DMS79 treated with DMSO at 0.1 percent for 48 hours (cell line): ENCODE measurements around the gene LEFTY2.
"Not testable (repeated sequence)": the region's sequence is repeated elsewhere in the genome, so short reads cannot be mapped to it uniquely, and the experiment has no call there.

Source experiments
- DNase-seq: peaks from one replicate; lab custom pipeline; 2025; lab: John Stamatoyannopoulos, UW

The LEFTY2 gene

GRCh38 chr1:225903623-225904022 lies 37.4 kb downstream of the LEFTY2 start:
- DNase-seq, result no peak

DNA sequence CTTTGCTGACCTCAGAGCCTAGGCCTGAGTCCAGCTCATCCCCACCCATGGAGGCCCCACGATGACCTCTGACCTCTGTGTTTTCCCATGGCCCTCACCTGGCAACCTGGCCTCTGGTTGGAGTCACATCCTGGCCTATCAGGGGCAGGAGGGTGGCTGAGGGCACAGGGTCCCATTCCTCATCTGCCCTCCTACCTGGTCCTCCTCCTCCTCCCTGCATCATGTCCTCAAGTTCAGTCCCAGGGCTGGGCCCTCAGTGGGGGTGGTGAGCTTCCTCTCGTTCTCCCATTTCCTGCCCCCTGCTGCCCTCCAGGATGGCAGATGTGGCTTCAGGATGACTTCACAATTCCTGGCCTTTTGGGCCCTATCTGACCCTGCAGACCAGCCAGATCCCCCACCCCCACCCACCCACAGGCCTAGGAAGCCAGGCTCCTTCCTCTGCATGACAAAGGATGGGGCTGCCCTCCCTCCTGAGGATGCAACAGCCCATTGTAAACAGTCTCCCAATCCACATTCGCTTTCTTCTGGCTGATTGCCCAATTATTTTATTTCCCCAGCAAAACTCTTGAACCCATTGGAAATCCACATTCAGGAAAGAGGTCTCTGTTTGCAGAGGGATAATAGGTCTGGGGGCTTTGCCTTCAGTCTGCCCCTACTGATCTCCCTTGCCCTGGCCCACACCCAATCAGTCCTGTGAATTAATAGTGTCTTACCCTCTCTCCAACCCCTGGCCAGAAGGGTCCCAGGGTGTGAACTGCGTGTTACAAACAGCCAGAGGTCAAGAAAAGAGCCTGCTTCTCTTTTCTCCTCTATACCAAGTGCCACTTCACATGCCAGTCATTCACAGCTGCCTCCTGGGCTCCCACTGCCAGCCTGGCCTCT lies 41.7 kb downstream of the LEFTY2 start:
- DNase-seq, result peak; percentile 26

GRCh38 chr1:225897595-225898514 lies 43.2 kb downstream of the LEFTY2 start:
- peak; percentile 18 for DNase-seq

GRCh38 chr1:225896937-225897549 lies 44.0 kb downstream of the LEFTY2 start:
- no peak for DNase-seq

- no peak for DNase-seq
These were observed 44.5 kb downstream of the LEFTY2 start for GRCh38 chr1:225896494-225896893.

- no peak for DNase-seq
These were observed 48.7 kb downstream of the LEFTY2 start for GRCh38 chr1:225892307-225892706.

GRCh38 chr1:225891229-225891972 lies 49.6 kb downstream of the LEFTY2 start:
- no peak for DNase-seq

GRCh38 chr1:225890346-225891228 lies 50.4 kb downstream of the LEFTY2 start:
- DNase-seq, result no peak

DNA sequence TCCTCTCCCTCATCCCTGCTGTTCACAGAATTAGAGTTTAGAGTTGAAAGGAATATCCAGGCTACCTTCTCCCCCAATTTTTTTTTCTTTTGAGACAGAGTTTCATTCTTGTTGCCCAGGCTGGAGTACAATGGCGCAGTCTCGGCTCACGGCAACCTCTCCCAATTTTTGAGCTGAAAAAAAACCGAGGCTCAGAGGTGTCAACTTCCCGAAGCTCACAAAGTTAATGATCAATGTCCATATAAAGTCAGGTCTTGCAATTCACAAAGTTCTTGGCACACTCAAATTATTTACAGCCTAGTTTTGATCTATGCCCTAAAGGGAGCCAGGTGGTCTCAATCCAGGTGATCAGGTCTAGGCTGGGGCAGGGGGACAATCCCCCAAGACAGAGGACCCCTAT lies 51.3 kb downstream of the LEFTY2 start:
- no peak for DNase-seq

DNA sequence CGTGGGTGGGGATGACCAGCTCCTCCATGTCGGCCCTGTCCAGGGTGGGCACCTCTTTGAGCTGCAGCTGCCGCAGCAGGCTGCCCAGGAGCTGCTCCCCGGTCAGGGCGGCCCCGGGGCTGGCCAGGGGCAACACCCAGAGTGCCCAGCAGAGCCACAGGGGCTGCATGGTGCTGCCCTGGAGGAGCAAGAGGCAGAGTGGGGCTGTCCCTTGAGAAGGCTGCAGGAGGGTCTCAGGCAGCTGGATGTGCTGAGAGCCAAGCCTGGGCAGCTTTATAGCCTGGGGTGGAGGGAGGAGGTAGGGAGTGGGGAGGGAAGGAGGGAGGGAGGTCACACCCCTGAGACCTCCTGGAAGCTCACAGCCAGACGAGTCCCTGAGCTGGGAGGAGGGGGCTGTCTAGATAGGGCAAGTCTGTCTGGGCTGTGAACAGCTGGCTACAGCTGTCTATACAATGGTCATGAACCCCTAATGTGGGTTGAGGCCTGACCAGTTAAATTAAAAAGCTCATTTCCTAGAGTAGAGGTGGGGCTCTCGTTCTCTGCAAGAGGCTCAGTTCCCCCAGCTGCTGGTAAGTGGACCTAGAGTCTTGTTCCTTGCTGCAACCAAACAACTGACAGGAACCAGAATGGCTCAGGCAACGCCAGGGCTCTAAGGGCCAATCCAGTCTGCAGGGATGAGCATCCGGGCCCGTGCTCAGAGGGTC lies 52.0 kb downstream of the LEFTY2 start, which contains the start of gene LEFTY1:
Gene LEFTY1, minus strand, starts transcription at position 249 of the 704 bp plus-strand sequence. Its CDS starts 80 bp downstream, at position 169.
- DNase-seq, result no peak

GRCh38 chr1:225888289-225888897 lies 52.6 kb downstream of the LEFTY2 start:
- DNase-seq, result no peak

DNA sequence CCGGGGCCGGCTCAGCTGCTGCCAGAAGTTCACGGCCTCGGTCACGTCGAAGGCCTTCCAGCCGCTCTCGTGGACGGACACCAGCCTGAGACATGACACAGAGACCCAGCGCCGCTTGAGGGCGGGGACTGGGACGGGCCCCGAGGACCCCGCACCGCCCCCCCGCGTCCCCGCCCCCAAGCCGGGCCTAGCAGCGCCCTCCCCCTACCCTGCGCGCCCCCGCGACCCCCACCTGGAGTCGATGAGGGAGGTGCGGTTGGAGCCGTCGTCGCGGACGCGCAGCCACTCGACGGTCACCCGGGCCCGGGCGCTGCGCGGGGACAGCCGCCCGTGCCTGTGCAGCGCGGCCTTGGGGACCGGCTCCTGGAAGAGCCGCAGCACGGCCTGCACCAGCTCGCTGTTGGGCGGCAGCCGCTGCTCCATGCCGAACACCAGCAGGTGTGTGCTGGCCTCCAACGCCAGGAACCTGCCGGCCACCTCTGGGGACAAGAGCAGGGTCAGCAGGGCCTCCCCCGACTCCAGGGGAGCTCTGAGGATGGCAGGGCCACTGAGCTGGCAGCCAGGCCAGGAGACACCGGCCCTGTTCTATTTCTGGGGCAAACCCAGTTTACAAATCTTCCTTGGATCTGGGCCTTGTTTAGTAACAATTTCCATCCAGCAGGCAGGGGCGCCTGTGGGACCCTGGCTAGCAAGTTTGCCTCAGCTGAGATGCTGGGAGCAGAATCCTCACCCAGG lies 53.3 kb downstream of the LEFTY2 start:
- not testable (repeated sequence) for DNase-seq

GRCh38 chr1:225887030-225887314 lies 54.0 kb downstream of the LEFTY2 start:
- no peak for DNase-seq
